PC-3 (cell line): Measurements from ENCODE around the gene NR1H2.

Experiments
- CTCF ChIP-seq: fragments of 300-600 bp; sonication (generic); conservative IDR thresholded peaks from 2 replicates; pipeline ENCODE4 v1.5.1; 2017; ENCODE audit warnings: antibody characterized with exemption, low read depth, mild to moderate bottlenecking, low read length
- EZH2 ChIP-seq: fragments of 300-600 bp; sonication (generic); IDR thresholded peaks from one replicate; pipeline ENCODE4 v1.6.1; 2017; ENCODE audit warnings: antibody characterized with exemption, mild to moderate bottlenecking, low read length; ENCODE audit not compliant: unreplicated experiment
- EZH2phosphoT487 ChIP-seq: fragments of 300-600 bp; sonication (generic); IDR thresholded peaks from 2 replicates; pipeline ENCODE4 v1.6.1; 2018; ENCODE audit warnings: mild to moderate bottlenecking, antibody characterized with exemption, low read length, borderline replicate concordance

GRCh38 chr19:50371914-50372475, 4.3 kb upstream of the NR1H2 start:
- TF ChIP-seq CTCF (no peak), EZH2 (no peak), EZH2phosphoT487 (no peak)
